B cell (primary cell): Measurements from ENCODE around the gene TBKBP1. TPM values are rescaled to one million over a fixed set of nuclear protein-coding genes. Genes with fewer than 3 reads are reported as not detected.

ENCODE experiments used
- ATAC-seq: fragments of 200-7000 bp; cut with Tn5 transposase; one replicate; pipeline ENCODE4 v1.10.0; 2021; ENCODE audit warnings: low read depth, mild to moderate bottlenecking, moderate number of reproducible peaks, moderate library complexity
- CTCF ChIA-PET: fragments of 350-600 bp; sonication (Branson Sonifier 250); formaldehyde crosslinking; loops from one replicate; lab custom pipeline; 2021; ENCODE audit warnings: antibody characterized with exemption, inconsistent platforms; lab: Charles Lee
- POLR2A ChIA-PET: fragments of 350-600 bp; sonication (Branson Sonifier 250); formaldehyde crosslinking; loops from one replicate; lab custom pipeline; 2021; ENCODE audit warnings: antibody characterized with exemption; lab: Charles Lee
- DNase-seq: peaks from one replicate; pipeline ENCODE4 v3.0.0; 2013
- H2AFZ ChIP-seq: 2 replicates; pipeline ENCODE4 v1.6.1; 2012; ENCODE audit warnings: mild to moderate bottlenecking, low read depth, low read length; ENCODE audit not compliant: insufficient read depth, poor library complexity, severe bottlenecking
- H3K27ac ChIP-seq, 2 donors: 1 replicate in 1 of 2; 2 replicates in 1 of 2; pipeline ENCODE4 v1.5.1; 2012 to 2013; ENCODE audit warnings: low read length in 2 of 2, mild to moderate bottlenecking in 2 of 2, moderate library complexity in 1 of 2
- H3K27me3 ChIP-seq, 4 experiments: fragments of 200-600 bp in 1 of 4; sonication (generic) in 1 of 4; replicated peaks in 1 of 4; 1 replicate in 2 of 4; 2 replicates in 2 of 4; pipeline versions ENCODE4 v1.6.1 to v1.7.0; 2013 to 2016; ENCODE audit warnings: low read length in 3 of 4, mild to moderate bottlenecking in 2 of 4, mixed read lengths in 1 of 4, moderate library complexity in 1 of 4; ENCODE audit not compliant: insufficient read depth in 4 of 4, control insufficient read depth in 3 of 4; ENCODE audit errors: control extremely low read depth in 1 of 4
- H3K36me3 ChIP-seq, 2 experiments: replicated peaks in 1 of 2; 1 replicate in 1 of 2; 2 replicates in 1 of 2; pipeline versions ENCODE4 v1.6.1 to v1.7.1; 2013; ENCODE audit warnings: low read length in 1 of 2; ENCODE audit not compliant: insufficient read depth in 2 of 2, control insufficient read depth in 1 of 2; ENCODE audit errors: control extremely low read depth in 1 of 2, extremely low read depth in 1 of 2
- H3K4me1 ChIP-seq, 2 donors: fragments of 200-600 bp in 1 of 2; sonication (generic) in 1 of 2; 1 replicate in 1 of 2; 2 replicates in 1 of 2; pipeline versions ENCODE4 v1.5.1 to v1.6.1; 2013 to 2017; ENCODE audit warnings: low read length in 2 of 2; ENCODE audit not compliant: control insufficient read depth in 2 of 2, insufficient read depth in 2 of 2
- H3K4me2 ChIP-seq: replicated peaks from 2 replicates; pipeline ENCODE3; 2012; ENCODE audit warnings: mild to moderate bottlenecking, low read depth, low read length; ENCODE audit not compliant: poor library complexity, severe bottlenecking
- H3K4me3 ChIP-seq, 5 experiments: fragments of 200-600 bp in 1 of 5; sonication (generic) in 1 of 5; 1 replicate in 3 of 5; 2 replicates in 2 of 5; pipeline versions ENCODE4 v1.5.1 to v1.7.0; 2011 to 2016; ENCODE audit warnings: low read length in 4 of 5, mild to moderate bottlenecking in 4 of 5, low read depth in 2 of 5, control low read depth in 1 of 5, moderate library complexity in 1 of 5; ENCODE audit not compliant: insufficient read depth in 1 of 5; ENCODE audit errors: control extremely low read depth in 1 of 5, extremely low read depth in 1 of 5
- H3K79me2 ChIP-seq: fragments of 200-600 bp; sonication (generic); one replicate; pipeline ENCODE4 v1.6.0; 2016; ENCODE audit warnings: low read length; ENCODE audit not compliant: control insufficient read depth, insufficient read depth
- H3K9ac ChIP-seq: fragments of 200-600 bp; sonication (generic); 2 replicates; pipeline ENCODE4 v1.6.1; 2017; ENCODE audit warnings: mild to moderate bottlenecking, low read length, moderate library complexity
- H3K9me3 ChIP-seq, 3 donors: one replicate each; pipeline versions ENCODE4 v1.6.1 to v1.7.1; 2013; ENCODE audit warnings: low read length in 2 of 3; ENCODE audit not compliant: control insufficient read depth in 2 of 3, insufficient read depth in 1 of 3; ENCODE audit errors: control extremely low read depth in 1 of 3
- H4K20me1 ChIP-seq: 2 replicates; pipeline ENCODE4 v1.6.0; 2012; ENCODE audit warnings: mild to moderate bottlenecking, low read length; ENCODE audit not compliant: insufficient read depth, control insufficient read depth, poor library complexity, severe bottlenecking
- H3K27ac Mint-ChIP-seq: one replicate; pipeline ENCODE4 v1.8.0; 2021; ENCODE audit warnings: mixed read lengths
- H3K27me3 Mint-ChIP-seq: one replicate; pipeline ENCODE4 v1.8.0; 2021; ENCODE audit warnings: mixed read lengths
- H3K4me1 Mint-ChIP-seq: one replicate; pipeline ENCODE4 v1.8.0; 2021; ENCODE audit warnings: mixed read lengths
- H3K4me3 Mint-ChIP-seq: one replicate; pipeline ENCODE4 v1.8.0; 2021; ENCODE audit warnings: mixed read lengths
- H3K9me3 Mint-ChIP-seq: one replicate; pipeline ENCODE4 v1.8.0; 2022; ENCODE audit warnings: mixed read lengths; ENCODE audit not compliant: insufficient read depth
- CTCF ChIP-seq: fragments of 200-600 bp; IDR thresholded peaks from one replicate; pipeline ENCODE4 v1.8.0; 2022; ENCODE audit warnings: antibody characterized with exemption, mild to moderate bottlenecking
- EZH2 ChIP-seq: IDR thresholded peaks from 2 replicates; pipeline ENCODE4 v1.6.1; 2012; ENCODE audit warnings: borderline replicate concordance, low read depth, mild to moderate bottlenecking, moderate library complexity, low read length; ENCODE audit not compliant: insufficient read depth, poor library complexity, severe bottlenecking
- WGBS: methylation state at CpG from one replicate; pipeline ENCODE4 v1.1.5; 2013; ENCODE audit warnings: missing lambda C conversion rate; ENCODE audit not compliant: insufficient coverage; 5-methylcytosine and 5-hydroxymethylcytosine counted together
- intact Hi-C: fragments of 100-400 bp; cut with micrococcal nuclease; formaldehyde crosslinking; loops from one replicate; pipeline ENCODE4 v1.10.0; 2022
- polyA plus RNA-seq: library from polyadenylated mRNA; depleted of rRNA; stranded (reverse); fragments of >200 nt; gene quantifications from 2 replicates; pipeline ENCODE4 v1.2.3, GENCODE V29; 2012
- total RNA-seq, 2 donors: library from RNA; stranded (reverse); fragments of 120-200 nt in 1 of 2; gene quantifications; 1 replicate in 1 of 2; 2 replicates in 1 of 2; pipeline versions ENCODE4 v1.2.3 to v1.2.4, GENCODE V29; 2013 to 2022

TBKBP1 gene
- total and polyA plus RNA-seq, 2 donors (not counting 1 experiment from before 2014, with no cell fraction given) = 6.6 to 8.4 TPM

GRCh38 chr17:47732399-47733046 is 38.6 kb downstream of the TBKBP1 start:
- Histone ChIP-seq H4K20me1 (no peaks in the 10 kb centered on the region), H3K4me3 (peak overlapping the region in 4 of 5 experiments; percentile 38 to 73 (median 58)), H3K4me2 (peak overlapping the region; percentile 91), H3K79me2 (no peaks in the 10 kb centered on the region), H3K27ac (no peak overlapping the region), H3K27me3 (peaks cover 0 to 7% (median 2%) of the 10 kb centered on the region in 4 experiments), H3K9me3 (no peaks in the 10 kb centered on the region), H2AFZ (peak overlapping the region; percentile 85), H3K9ac (peak overlapping the region; percentile 67), H3K36me3 (no peaks in the 10 kb centered on the region), H3K4me1 (peaks cover 31 to 44% of the 10 kb centered on the region in 2 donors)
- Mint-ChIP-seq H3K9me3 (no peaks in the 10 kb centered on the region), H3K4me3 (peak overlapping the region; percentile 76), H3K4me1 (peaks cover 54% of the 10 kb centered on the region), H3K27me3 (no peaks in the 10 kb centered on the region), H3K27ac (peak overlapping the region; percentile 84)
- WGBS = 60% methylated on average over 12 of the region's 12 CpGs
- DNase-seq (no peak), ATAC-seq (no peak)
- CTCF ChIA-PET = interaction anchor here (0.6 to 2.7 kb wide), 19 partner anchors 10 to 1763 kb away, joined by 3 to 30 read pairs (median 5); partner anchors contain the start of gene TBKBP1
- intact Hi-C loops = loop anchor here (1.0 to 2.0 kb wide), 6 partner anchors 10 to 83 kb away; partner anchors contain the start of gene KPNB1
- TF ChIP-seq CTCF (no peak), EZH2 (no peak)
- POLR2A ChIA-PET = interaction anchor here (0.7 to 1.5 kb wide), 6 partner anchors 13 to 69 kb away, joined by 3 to 5 read pairs (median 3); partner anchors contain the start of gene TBKBP1
